K562 (cell line): ENCODE data around the gene STK32C. TPM values are rescaled to one million over a fixed set of nuclear protein-coding genes. Genes with fewer than 3 reads are reported as not detected.
A peak's percentile ranks its signal among the peaks of the same experiment; 100 is the strongest.

ENCODE experiments used
- ATAC-seq: fragments of 200-7000 bp; cut with Tn5 transposase; 3 replicates; pipeline ENCODE4 v1.9.1; 2020; ENCODE audit warnings: moderate library complexity
- BruUV-seq: library from RNA; stranded (reverse); fragments of 400-500 nt; replicated peaks from 2 replicates; lab custom pipeline; 2021; lab: Mats Ljungman, UMichigan
- CTCF ChIA-PET: fragments of 300-600 bp; formaldehyde crosslinking; extraction: SDS; loops from one replicate; lab custom pipeline; 2021; ENCODE audit warnings: low intra/inter-chr PET ratio; lab: Yijun Ruan, JAX
- POLR2A ChIA-PET: fragments of 300-600, 350-650 bp; sonication (Branson Sonifier 250); formaldehyde crosslinking; extraction: SDS; loops from one replicate; lab custom pipeline; 2021; ENCODE audit warnings: antibody characterized with exemption, inconsistent platforms; lab: Yijun Ruan, JAX
- DNase-seq, 4 experiments: peaks; one replicate each; pipeline versions ENCODE4 v3.0.0 to v3.0.0-alpha.2; 2011 to 2018; ENCODE audit warnings: low spot score in 3 of 4, mixed read lengths in 3 of 4; ENCODE audit errors: extremely low read depth in 1 of 4
- FAIRE-seq: peaks from 2 replicates; lab custom pipeline; 2011; peaks lifted over from hg19 to GRCh38; lab: Jason Lieb, UNC
- H2AFZ ChIP-seq: 2 replicates; pipeline ENCODE4 v1.6.0; 2011; ENCODE audit warnings: low read depth, low read length, control low read depth, inconsistent platforms
- H3K27ac ChIP-seq: fragments of 200-600 bp; 3 replicates; pipeline ENCODE4 v1.8.0; 2011; ENCODE audit warnings: low read depth, mild to moderate bottlenecking, control low read depth, inconsistent platforms, low read length, moderate library complexity, mixed read lengths; ENCODE audit errors: extremely low read depth
- H3K27me3 ChIP-seq, 2 experiments: fragments of 300-600 bp in 1 of 2; 2 replicates in 1 of 2; 3 replicates in 1 of 2; pipeline versions ENCODE4 v1.6.0 to v1.8.0; 2011; ENCODE audit warnings: inconsistent platforms in 2 of 2, low read length in 2 of 2, mild to moderate bottlenecking in 1 of 2, mixed read lengths in 1 of 2, moderate library complexity in 1 of 2; ENCODE audit not compliant: control insufficient read depth in 2 of 2, insufficient read depth in 2 of 2
- H3K36me3 ChIP-seq: fragments of 300-600 bp; 3 replicates; pipeline ENCODE4 v1.8.0; 2011; ENCODE audit warnings: mild to moderate bottlenecking, low read length, inconsistent platforms; ENCODE audit not compliant: control insufficient read depth, insufficient read depth
- H3K4me1 ChIP-seq, 2 experiments: fragments of 200-600 bp in 1 of 2; replicated peaks in 1 of 2; 2 replicates in 1 of 2; 3 replicates in 1 of 2; pipeline versions ENCODE4 v1.5.1 to v1.8.0; 2011; ENCODE audit warnings: inconsistent platforms in 2 of 2, low read length in 2 of 2, mild to moderate bottlenecking in 1 of 2, mixed read lengths in 1 of 2, moderate library complexity in 1 of 2; ENCODE audit not compliant: control insufficient read depth in 2 of 2, insufficient read depth in 2 of 2
- H3K4me2 ChIP-seq: 2 replicates; pipeline ENCODE4 v1.6.1; 2011; ENCODE audit warnings: low read length, control low read depth, inconsistent platforms, mixed read lengths; ENCODE audit not compliant: insufficient read depth
- H3K4me3 ChIP-seq: fragments of 200-600 bp; sonication (generic), shearing (Covaris generic); 2 replicates; pipeline ENCODE4 v1.5.1; 2016; ENCODE audit warnings: control low read depth, inconsistent platforms
- H3K79me2 ChIP-seq: fragments of 200-600 bp; 3 replicates; pipeline ENCODE4 v1.8.0; 2011; ENCODE audit warnings: low read length, inconsistent platforms; ENCODE audit not compliant: control insufficient read depth, insufficient read depth
- H3K9ac ChIP-seq, 2 experiments: 2 replicates each; pipeline versions ENCODE4 v1.6.0 to v1.6.1; 2011; ENCODE audit warnings: low read depth in 2 of 2, low read length in 2 of 2, control low read depth in 1 of 2, inconsistent platforms in 1 of 2, mild to moderate bottlenecking in 1 of 2, mixed read lengths in 1 of 2; ENCODE audit not compliant: insufficient read depth in 1 of 2
- H3K9me1 ChIP-seq: one replicate; pipeline ENCODE4 v1.6.0; 2011; ENCODE audit warnings: inconsistent platforms, mild to moderate bottlenecking, low read length, moderate library complexity; ENCODE audit not compliant: control insufficient read depth, insufficient read depth
- H3K9me3 ChIP-seq: replicated peaks from 2 replicates; pipeline ENCODE4 v1.5.1; 2011; ENCODE audit warnings: low read depth, low read length, inconsistent platforms; ENCODE audit not compliant: control insufficient read depth, insufficient read depth
- H4K20me1 ChIP-seq: replicated peaks from 2 replicates; pipeline ENCODE4 v1.6.1; 2011; ENCODE audit warnings: low read length, inconsistent platforms, mixed read lengths; ENCODE audit not compliant: control insufficient read depth, insufficient read depth
- MNT ChIP-seq, 2 experiments: fragments of 450-650 bp; conservative IDR thresholded peaks; 2 replicates each; pipeline ENCODE4 v1.6.1; 2017; ENCODE audit warnings: mild to moderate bottlenecking in 2 of 2, moderate library complexity in 2 of 2
- USF1 ChIP-seq: sonication (generic); formaldehyde crosslinking; IDR thresholded peaks from 2 replicates; pipeline ENCODE4 v1.9.0; 2022; ENCODE audit warnings: mild to moderate bottlenecking, missing genetic modification reagents
- WGBS: fragments of 100-300 bp; shearing (Covaris generic); methylation state at CpG from one replicate; pipeline ENCODE4 v1.1.6; 2016; ENCODE audit warnings: low coverage, mixed read lengths; ENCODE audit not compliant: insufficient coverage; ENCODE audit errors: missing lambda C conversion rate; 5-methylcytosine and 5-hydroxymethylcytosine counted together
- in situ Hi-C: fragments of 300-500 bp; cut with MboI; formaldehyde crosslinking; loops from 4 replicates; pipeline ENCODE4 v1.15.0; 2018; ENCODE audit warnings: inconsistent platforms, mixed read lengths
- intact Hi-C: fragments of 100-400 bp; cut with micrococcal nuclease; formaldehyde crosslinking; loops from 2 replicates; pipeline ENCODE4 v1.14.2; 2022
- polyA plus RNA-seq, 8 experiments: library from polyadenylated mRNA; depleted of rRNA in 4 of 8; stranded (reverse) in 5 of 8; unstranded in 3 of 8; fragments of >200 nt; fragmentation: Nextera tagmentation in 2 of 8; fragmentation: Illumina TruSeq in 1 of 8; extraction: Ambion mirVana in 2 of 8; extraction: Trizol in 1 of 8; gene quantifications; 2 replicates each; pipeline versions ENCODE4 v1.2.1 to v1.2.3, GENCODE V29; 2011 to 2014; ENCODE audit warnings: inconsistent platforms in 1 of 8, missing spikeins in 1 of 8
- total RNA-seq, 7 experiments: library from RNA; depleted of rRNA in 6 of 7; stranded (reverse); fragments of >200 nt in 6 of 7; fragmentation: Illumina TruSeq in 2 of 7; extraction: Trizol in 2 of 7; gene quantifications; 2 replicates each; pipeline versions ENCODE4 v1.2.1 to v1.2.3, GENCODE V29; 2011 to 2021; ENCODE audit warnings: low replicate concordance in 1 of 7

Gene STK32C
- total and polyA plus RNA-seq, 9 of the 15 experiments (the other 6 are each of a cell fraction or from before 2014, with no cell fraction given): 1.5 to 20.9 (median 6.5) TPM

GRCh38 chr10:132192076-132192975, 115.4 kb downstream of the STK32C start:
- no peaks in the 10 kb centered on the region for H3K9me3 ChIP-seq

More at GRCh38 chr10:132192076-132192975, 115.4 kb downstream of the STK32C start:
- ChIA-PET POLR2A (no interaction called here), CTCF (no interaction called here)
- Histone ChIP-seq H3K27ac (no peak overlapping the region), H3K27me3 (peaks cover 0 to 24% of the 10 kb centered on the region in 2 experiments; a peak in 3 of 5 replicates), H3K79me2 (no peaks in the 10 kb centered on the region), H3K36me3 (no peaks in the 10 kb centered on the region), H3K4me3 (no peak overlapping the region), H2AFZ (no peak overlapping the region), H3K9me1 (no peaks in the 10 kb centered on the region), H4K20me1 (no peaks in the 10 kb centered on the region; the same call in 1 of the 2 replicates), H3K4me2 (no peak overlapping the region), H3K4me1 (peaks cover 0 to 6% of the 10 kb centered on the region in 2 experiments; a peak in 2 of 5 replicates), H3K9ac (no peak overlapping the region)
- ATAC-seq (no peak), FAIRE-seq (no peak), DNase-seq (no peak)
- WGBS: 9% methylated on average over 24 of the region's 28 CpGs
- TF ChIP-seq MNT (conservative IDR thresholded peaks at IDR 0.05) (no peak), USF1 (CRISPR knock-in tag) (0 out of 2 replicates have a peak, but pooled peaks have one; percentile 16)
- in situ Hi-C loops: no loop called here
- intact Hi-C loops: no loop called here
- no TSS peak for BruUV-seq
